ENCODE results near the gene ZG16B. TPM values are rescaled to one million over a fixed set of nuclear protein-coding genes. Genes with fewer than 3 reads are reported as not detected.

The ZG16B gene
- total RNA-seq, result 10 to 100 TPM in 1 of 4 donors, 1 to 10 TPM in 1, not detected in 2; 1.3 to 15.9 TPM

GRCh38 chr16:2829501-2830354 lies at the start of gene ZG16B:
ZG16B (plus strand) TSS chr16:2830303; CDS start chr16:2830442, 139 bp downstream.
- no peak for DNase-seq
- Histone ChIP-seq H3K9me3 (no peaks in the 10 kb centered on the region), H3K4me1 (no peaks in the 10 kb centered on the region), H3K27me3 (no peaks in the 10 kb centered on the region), H3K36me3 (no peaks in the 10 kb centered on the region), H3K27ac (no peak within 1 kb of the TSS), H3K4me3 (no peak within 1 kb of the TSS)
- intact Hi-C loops (cut with DNase I; ENCODE audit: low total_unique reads), result no loop called here
- TF ChIP-seq POLR2A (IDR thresholded peaks at IDR 0.05), result no peak
- TF ChIP-seq CTCF (IDR thresholded peaks at IDR 0.05), result no peak

GRCh38 chr16:2782583-2783351 lies 47.3 kb upstream of the ZG16B start:
- Histone ChIP-seq H3K36me3 (no peaks in the 10 kb centered on the region), H3K9me3 (no peaks in the 10 kb centered on the region), H3K4me3 (no peak overlapping the region), H3K27ac (no peak overlapping the region), H3K27me3 (peaks cover 6 to 16% of the 10 kb centered on the region in 2 donors), H3K4me1 (no peaks in the 10 kb centered on the region)
- DNase-seq, result peak in 1 of 2 donors; percentile 14
- no peak for TF ChIP-seq POLR2A (IDR thresholded peaks at IDR 0.05)
- no peak for TF ChIP-seq CTCF (IDR thresholded peaks at IDR 0.05)
- intact Hi-C loops (cut with DNase I; ENCODE audit: low total_unique reads), result no loop called here

GRCh38 chr16:2783581-2784357 lies 46.3 kb upstream of the ZG16B start:
- peak in 1 of 2 donors; percentile 5 for DNase-seq
- no peaks in the 10 kb centered on the region for H3K4me1 ChIP-seq

GRCh38 chr16:2784358-2785100 lies 45.6 kb upstream of the ZG16B start:
- Histone ChIP-seq H3K9me3 (no peaks in the 10 kb centered on the region), H3K27me3 (peaks cover 6 to 22% of the 10 kb centered on the region in 2 donors), H3K4me1 (no peaks in the 10 kb centered on the region), H3K27ac (no peak overlapping the region), H3K36me3 (no peaks in the 10 kb centered on the region), H3K4me3 (no peak overlapping the region)
- TF ChIP-seq CTCF (IDR thresholded peaks at IDR 0.05) (no peak), POLR2A (IDR thresholded peaks at IDR 0.05) (no peak)
- DNase-seq, result peak; percentile 13
- intact Hi-C loops (cut with DNase I; ENCODE audit: low total_unique reads), result no loop called here

More at GRCh38 chr16:2783581-2784357, 46.3 kb upstream of the ZG16B start:
- no peak for TF ChIP-seq CTCF (IDR thresholded peaks at IDR 0.05)
- no peak overlapping the region for H3K4me3 ChIP-seq
- peaks cover 6 to 22% of the 10 kb centered on the region in 2 donors for H3K27me3 ChIP-seq
- H3K36me3 ChIP-seq, result no peaks in the 10 kb centered on the region
- H3K9me3 ChIP-seq, result no peaks in the 10 kb centered on the region
- intact Hi-C loops (cut with DNase I; ENCODE audit: low total_unique reads), result no loop called here
- H3K27ac ChIP-seq, result no peak overlapping the region
